HG02623 (cell line): ENCODE measurements around the gene ZBTB32.

Experiments
- ATAC-seq: cut with Tn5 transposase; IDR thresholded peaks from one replicate; pipeline ENCODE4 v1.9.1; 2021; ENCODE audit warnings: moderate library complexity; ENCODE audit not compliant: unreplicated experiment

Gene ZBTB32

GRCh38 chr19:35750167-35750566, 45.8 kb downstream of the ZBTB32 start:
- ATAC-seq, result no peak

GRCh38 chr19:35751839-35752745, 47.7 kb downstream of the ZBTB32 start:
- no peak for ATAC-seq

GRCh38 chr19:35752746-35753350, 48.5 kb downstream of the ZBTB32 start:
- ATAC-seq, result no peak

- ATAC-seq, result no peak
Observed at GRCh38 chr19:35753634-35754369, 49.4 kb downstream of the ZBTB32 start.

- no peak for ATAC-seq
Observed at GRCh38 chr19:35754370-35755130, 50.2 kb downstream of the ZBTB32 start.

- ATAC-seq, result no peak
Observed at GRCh38 chr19:35755131-35755549, 50.8 kb downstream of the ZBTB32 start.

GRCh38 chr19:35755550-35756376, 51.4 kb downstream of the ZBTB32 start:
- no peak for ATAC-seq

- no peak for ATAC-seq
Observed at GRCh38 chr19:35756377-35757230, 52.2 kb downstream of the ZBTB32 start, which contains the start of gene HSPB6. Gene HSPB6, minus strand, starts transcription at chr19:35757029. Its CDS starts 21 bp downstream, at chr19:35757008.

- ATAC-seq, result no peak
Observed at GRCh38 chr19:35757231-35757748, 52.9 kb downstream of the ZBTB32 start.

GRCh38 chr19:35757749-35758608, 53.6 kb downstream of the ZBTB32 start, which contains the start of gene PROSER3:
Gene PROSER3, plus strand, starts transcription at chr19:35758176. Its CDS starts 40 bp downstream, at chr19:35758216.
- peak; percentile 94 for ATAC-seq

- no peak for ATAC-seq
Observed at GRCh38 chr19:35759697-35760096, 55.3 kb downstream of the ZBTB32 start.

- ATAC-seq, result no peak
Observed at GRCh38 chr19:35760711-35761349, 56.5 kb downstream of the ZBTB32 start.

- no peak for ATAC-seq
Observed at GRCh38 chr19:35764432-35765315, 60.3 kb downstream of the ZBTB32 start.
